NB4 (cell line): ENCODE measurements around the gene TMED8.

Experiments
- CTCF ChIP-seq: IDR thresholded peaks from one replicate; pipeline ENCODE4 v1.5.1; 2012; ENCODE audit warnings: low read depth, low read length
- MYC ChIP-seq: IDR thresholded peaks from 2 replicates; pipeline ENCODE4 v1.6.1; 2011; ENCODE audit warnings: low read depth, low read length
- POLR2A ChIP-seq: IDR thresholded peaks from 2 replicates; pipeline ENCODE4 v1.6.1; 2011; ENCODE audit warnings: mild to moderate bottlenecking; ENCODE audit not compliant: insufficient read length; ENCODE audit errors: extremely low read depth

GRCh38 chr14:77424862-77425261 lies 48.0 kb upstream of the TMED8 start:
- TF ChIP-seq CTCF (no peak), MYC (no peak), POLR2A (no peak)
